H9 (cell line): Measurements from ENCODE around the gene ASPSCR1. TPM values are rescaled to one million over a fixed set of nuclear protein-coding genes. Genes with fewer than 3 reads are reported as not detected.

Source experiments
- DNase-seq: peaks from one replicate; pipeline ENCODE4 v3.0.0-alpha.2; 2017
- H2AFZ ChIP-seq: one replicate; pipeline ENCODE4 v1.6.1; 2013; ENCODE audit warnings: mild to moderate bottlenecking, low read length, control low read depth, moderate library complexity
- H2AK5ac ChIP-seq: 2 replicates; pipeline ENCODE4 v1.6.1; 2013; ENCODE audit warnings: low read length, control low read depth, mixed read lengths; ENCODE audit not compliant: insufficient read length
- H2BK120ac ChIP-seq: one replicate; pipeline ENCODE4 v1.6.1; 2013; ENCODE audit warnings: low read depth, mild to moderate bottlenecking, low read length, control low read depth, inconsistent platforms; ENCODE audit not compliant: poor library complexity, severe bottlenecking
- H2BK12ac ChIP-seq: 2 replicates; pipeline ENCODE4 v1.6.1; 2013; ENCODE audit warnings: low read length, control low read depth, mixed read lengths, low read depth; ENCODE audit not compliant: insufficient read length
- H2BK15ac ChIP-seq: 2 replicates; pipeline ENCODE4 v1.6.1; 2013; ENCODE audit warnings: low read depth, low read length, control low read depth
- H2BK20ac ChIP-seq: one replicate; pipeline ENCODE4 v1.6.1; 2013; ENCODE audit warnings: low read depth, mild to moderate bottlenecking, low read length, control low read depth, inconsistent platforms; ENCODE audit not compliant: poor library complexity, severe bottlenecking
- H2BK5ac ChIP-seq: 2 replicates; pipeline ENCODE4 v1.6.1; 2013; ENCODE audit warnings: low read length, control low read depth, mixed read lengths; ENCODE audit not compliant: insufficient read length
- H3K14ac ChIP-seq: 2 replicates; pipeline ENCODE4 v1.6.1; 2013; ENCODE audit warnings: low read length, control low read depth; ENCODE audit not compliant: insufficient read depth
- H3K18ac ChIP-seq: 2 replicates; pipeline ENCODE4 v1.6.1; 2013; ENCODE audit warnings: low read depth, mild to moderate bottlenecking, mixed read lengths, low read length, control low read depth; ENCODE audit not compliant: insufficient read length
- H3K23ac ChIP-seq: 2 replicates; pipeline ENCODE4 v1.6.1; 2013; ENCODE audit warnings: low read length, control low read depth, mixed read lengths, low read depth; ENCODE audit not compliant: insufficient read length
- H3K23me2 ChIP-seq: 2 replicates; pipeline ENCODE4 v1.6.1; 2013; ENCODE audit warnings: low read depth, mild to moderate bottlenecking, mixed read lengths, low read length, control low read depth; ENCODE audit not compliant: insufficient read length, poor library complexity, severe bottlenecking
- H3K27ac ChIP-seq: 2 replicates; pipeline ENCODE4 v1.5.1; 2013; ENCODE audit warnings: low read length, control low read depth, mixed read lengths, low read depth; ENCODE audit not compliant: insufficient read length
- H3K27me3 ChIP-seq: 2 replicates; pipeline ENCODE4 v1.6.1; 2013; ENCODE audit warnings: low read length, control low read depth, inconsistent platforms; ENCODE audit not compliant: insufficient read depth
- H3K4ac ChIP-seq: 2 replicates; pipeline ENCODE4 v1.6.1; 2013; ENCODE audit warnings: low read depth, mild to moderate bottlenecking, control low read depth, inconsistent platforms, low read length, moderate library complexity
- H3K4me1 ChIP-seq: 2 replicates; pipeline ENCODE4 v1.6.1; 2013; ENCODE audit warnings: low read length, control low read depth, inconsistent platforms; ENCODE audit not compliant: insufficient read depth
- H3K4me2 ChIP-seq: 2 replicates; pipeline ENCODE4 v1.6.1; 2013; ENCODE audit warnings: low read length, control low read depth, mixed read lengths; ENCODE audit not compliant: insufficient read length, insufficient read depth
- H3K56ac ChIP-seq: 2 replicates; pipeline ENCODE4 v1.6.1; 2013; ENCODE audit warnings: low read depth, mild to moderate bottlenecking, mixed read lengths, low read length, control low read depth; ENCODE audit not compliant: insufficient read length
- H3K79me1 ChIP-seq: 2 replicates; pipeline ENCODE4 v1.6.1; 2013; ENCODE audit warnings: low read depth, mild to moderate bottlenecking, moderate library complexity, low read length, control low read depth, inconsistent platforms; ENCODE audit not compliant: insufficient read depth, poor library complexity, severe bottlenecking
- H3K79me2 ChIP-seq: 2 replicates; pipeline ENCODE4 v1.6.1; 2013; ENCODE audit warnings: low read length, control low read depth, inconsistent platforms; ENCODE audit not compliant: insufficient read depth
- H3K9ac ChIP-seq: 2 replicates; pipeline ENCODE4 v1.6.1; 2013; ENCODE audit warnings: low read length, control low read depth, mixed read lengths; ENCODE audit not compliant: insufficient read length; ENCODE audit errors: extremely low read depth
- H3K9me3 ChIP-seq: one replicate; pipeline ENCODE4 v1.6.1; 2013; ENCODE audit warnings: low read depth, low read length, inconsistent platforms; ENCODE audit not compliant: control insufficient read depth
- H3T11ph ChIP-seq: one replicate; pipeline ENCODE4 v1.6.1; 2013; ENCODE audit warnings: mild to moderate bottlenecking, low read length, control low read depth, inconsistent platforms
- H4K20me1 ChIP-seq: one replicate; pipeline ENCODE4 v1.6.1; 2013; ENCODE audit not compliant: control insufficient read depth, insufficient read length, insufficient read depth
- H4K5ac ChIP-seq: 2 replicates; pipeline ENCODE4 v1.6.1; 2013; ENCODE audit warnings: low read depth, mild to moderate bottlenecking, mixed read lengths, low read length, control low read depth; ENCODE audit not compliant: insufficient read length
- H4K8ac ChIP-seq: replicated peaks from 2 replicates; pipeline ENCODE4 v1.6.1; 2013; ENCODE audit warnings: low read length, control low read depth, mixed read lengths, low read depth; ENCODE audit not compliant: insufficient read length
- H4K91ac ChIP-seq: 2 replicates; pipeline ENCODE4 v1.6.1; 2013; ENCODE audit warnings: low read depth, mild to moderate bottlenecking, moderate library complexity, mixed read lengths, low read length, control low read depth; ENCODE audit not compliant: insufficient read length
- H3K27ac Mint-ChIP-seq, 3 experiments: 2 replicates in 2 of 3; 3 replicates in 1 of 3; pipeline ENCODE4 v1.8.0; 2020 to 2021; ENCODE audit warnings: mixed read lengths in 3 of 3, mild to moderate bottlenecking in 1 of 3, moderate library complexity in 1 of 3
- H3K27me3 Mint-ChIP-seq: 2 replicates; pipeline ENCODE4 v1.8.0; 2021; ENCODE audit warnings: low read depth, mild to moderate bottlenecking, moderate library complexity, mixed read lengths
- H3K36me3 Mint-ChIP-seq, 3 experiments: 2 replicates in 2 of 3; 3 replicates in 1 of 3; pipeline ENCODE4 v1.8.0; 2020 to 2021; ENCODE audit warnings: low read depth in 3 of 3, mixed read lengths in 3 of 3; ENCODE audit not compliant: insufficient read depth in 1 of 3
- H3K4me1 Mint-ChIP-seq, 2 experiments: 2 replicates each; pipeline ENCODE4 v1.8.0; 2020; ENCODE audit warnings: mixed read lengths in 2 of 2
- H3K4me3 Mint-ChIP-seq, 2 experiments: 2 replicates in 1 of 2; 3 replicates in 1 of 2; pipeline ENCODE4 v1.8.0; 2020 to 2021; ENCODE audit warnings: mild to moderate bottlenecking in 2 of 2, mixed read lengths in 2 of 2, moderate library complexity in 1 of 2
- H3K9me3 Mint-ChIP-seq, 2 experiments: 2 replicates in 1 of 2; 3 replicates in 1 of 2; pipeline ENCODE4 v1.8.0; 2020; ENCODE audit warnings: mild to moderate bottlenecking in 2 of 2, mixed read lengths in 2 of 2, moderate library complexity in 1 of 2
- WGBS: extraction: QIAGEN DNeasy Blood & Tissue Kit; methylation state at CpG from one replicate; pipeline ENCODE4 v1.1.7; 2013; ENCODE audit warnings: missing lambda C conversion rate, low lambda C conversion rate, mixed read lengths; ENCODE audit not compliant: insufficient read length; ENCODE audit errors: extremely low coverage; 5-methylcytosine and 5-hydroxymethylcytosine counted together
- total RNA-seq: library from RNA; stranded (reverse); gene quantifications from 2 replicates; pipeline ENCODE4 v1.2.1, GENCODE V29; 2021
- TF ChIP-seq, protein P1 (sequence below): fragments of 200-600 bp; sonication (generic); conservative IDR thresholded peaks from 3 replicates; pipeline ENCODE4 v1.8.0; 2021; ENCODE audit warnings: antibody characterized with exemption, mild to moderate bottlenecking

Gene ASPSCR1
- total RNA-seq, 1 experiment from 2014 or later: 50.9 TPM

DNA sequence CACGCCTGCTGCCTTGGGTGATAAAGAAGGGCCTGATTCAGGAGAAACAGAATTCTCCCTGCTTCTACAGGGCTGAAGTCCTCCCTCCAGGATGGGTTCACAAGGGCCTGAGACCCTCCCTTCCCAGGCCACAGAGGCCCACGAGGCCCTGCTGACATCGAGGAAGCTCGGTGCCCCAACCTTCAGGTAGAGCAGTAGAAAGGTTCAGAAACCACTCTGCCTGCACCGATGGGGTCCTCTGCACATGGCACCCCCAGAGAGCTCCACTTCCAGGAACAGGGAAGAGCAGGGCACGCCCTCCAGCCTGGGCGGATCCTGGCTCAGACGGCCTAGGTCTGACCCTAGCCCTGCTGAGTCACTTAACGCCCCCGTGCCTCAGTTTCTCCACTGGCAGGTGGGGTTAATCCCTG lies 44.5 kb downstream of the ASPSCR1 start:
- H3K9ac ChIP-seq: peak overlapping the region; percentile 39
- no peak overlapping the region for H3K18ac ChIP-seq
- H3K4me2 ChIP-seq: peak overlapping the region; percentile 89
- no peak for DNase-seq
- H4K91ac ChIP-seq: no peak overlapping the region
- no peaks in the 10 kb centered on the region for H3K27me3 ChIP-seq
- no peak overlapping the region for H2BK5ac ChIP-seq
- Mint-ChIP-seq H3K4me1 (peaks cover 7 to 16% of the 10 kb centered on the region in 2 experiments), H3K36me3 (peaks cover 3 to 12% (median 5%) of the 10 kb centered on the region in 3 experiments; a peak in 5 of 7 replicates), H3K27ac (no peak overlapping the region), H3K4me3 (peak overlapping the region; percentile 79 to 88), H3K9me3 (peaks cover 0 to 2% of the 10 kb centered on the region in 2 experiments; a peak in 1 of 5 replicates), H3K27me3 (no peaks in the 10 kb centered on the region; the same call in 1 of the 2 replicates)
- no peak overlapping the region for H2AK5ac ChIP-seq
- H3T11ph ChIP-seq: no peak overlapping the region
- no CpG with 5 or more reads among the region's 10 CpGs for WGBS
- H3K4ac ChIP-seq: no peak overlapping the region
- H3K79me2 ChIP-seq: no peaks in the 10 kb centered on the region
- H2BK15ac ChIP-seq: no peak overlapping the region
- H3K79me1 ChIP-seq: peaks cover 5% of the 10 kb centered on the region
- no peak overlapping the region for H4K5ac ChIP-seq
- no peak overlapping the region for H2AFZ ChIP-seq
- no peak overlapping the region for H2BK12ac ChIP-seq
- H4K8ac ChIP-seq: no peak overlapping the region
- no peak overlapping the region for H3K23ac ChIP-seq
- H3K27ac ChIP-seq: no peak overlapping the region
- H2BK120ac ChIP-seq: no peak overlapping the region
- H2BK20ac ChIP-seq: no peak overlapping the region
- no peaks in the 10 kb centered on the region for H4K20me1 ChIP-seq
- peaks cover 5% of the 10 kb centered on the region for H3K23me2 ChIP-seq
- no peak overlapping the region for H3K56ac ChIP-seq
- 0 out of 2 replicates have a peak overlapping the region, but pooled peaks have one; percentile 46 for H3K14ac ChIP-seq
- no peaks in the 10 kb centered on the region for H3K9me3 ChIP-seq
- TF ChIP-seq, protein P1, sequence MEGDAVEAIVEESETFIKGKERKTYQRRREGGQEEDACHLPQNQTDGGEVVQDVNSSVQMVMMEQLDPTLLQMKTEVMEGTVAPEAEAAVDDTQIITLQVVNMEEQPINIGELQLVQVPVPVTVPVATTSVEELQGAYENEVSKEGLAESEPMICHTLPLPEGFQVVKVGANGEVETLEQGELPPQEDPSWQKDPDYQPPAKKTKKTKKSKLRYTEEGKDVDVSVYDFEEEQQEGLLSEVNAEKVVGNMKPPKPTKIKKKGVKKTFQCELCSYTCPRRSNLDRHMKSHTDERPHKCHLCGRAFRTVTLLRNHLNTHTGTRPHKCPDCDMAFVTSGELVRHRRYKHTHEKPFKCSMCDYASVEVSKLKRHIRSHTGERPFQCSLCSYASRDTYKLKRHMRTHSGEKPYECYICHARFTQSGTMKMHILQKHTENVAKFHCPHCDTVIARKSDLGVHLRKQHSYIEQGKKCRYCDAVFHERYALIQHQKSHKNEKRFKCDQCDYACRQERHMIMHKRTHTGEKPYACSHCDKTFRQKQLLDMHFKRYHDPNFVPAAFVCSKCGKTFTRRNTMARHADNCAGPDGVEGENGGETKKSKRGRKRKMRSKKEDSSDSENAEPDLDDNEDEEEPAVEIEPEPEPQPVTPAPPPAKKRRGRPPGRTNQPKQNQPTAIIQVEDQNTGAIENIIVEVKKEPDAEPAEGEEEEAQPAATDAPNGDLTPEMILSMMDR: no peak
- H3K4me1 ChIP-seq: no peaks in the 10 kb centered on the region
